Superior temporal gyrus (tissue), 1 donor: Measurements from ENCODE around the gene METTL26.

Experiments used
- DNase-seq: peaks from one replicate; pipeline ENCODE4 v3.0.0-alpha.2; 2016; ENCODE audit errors: extremely low spot score

METTL26 gene

DNA sequence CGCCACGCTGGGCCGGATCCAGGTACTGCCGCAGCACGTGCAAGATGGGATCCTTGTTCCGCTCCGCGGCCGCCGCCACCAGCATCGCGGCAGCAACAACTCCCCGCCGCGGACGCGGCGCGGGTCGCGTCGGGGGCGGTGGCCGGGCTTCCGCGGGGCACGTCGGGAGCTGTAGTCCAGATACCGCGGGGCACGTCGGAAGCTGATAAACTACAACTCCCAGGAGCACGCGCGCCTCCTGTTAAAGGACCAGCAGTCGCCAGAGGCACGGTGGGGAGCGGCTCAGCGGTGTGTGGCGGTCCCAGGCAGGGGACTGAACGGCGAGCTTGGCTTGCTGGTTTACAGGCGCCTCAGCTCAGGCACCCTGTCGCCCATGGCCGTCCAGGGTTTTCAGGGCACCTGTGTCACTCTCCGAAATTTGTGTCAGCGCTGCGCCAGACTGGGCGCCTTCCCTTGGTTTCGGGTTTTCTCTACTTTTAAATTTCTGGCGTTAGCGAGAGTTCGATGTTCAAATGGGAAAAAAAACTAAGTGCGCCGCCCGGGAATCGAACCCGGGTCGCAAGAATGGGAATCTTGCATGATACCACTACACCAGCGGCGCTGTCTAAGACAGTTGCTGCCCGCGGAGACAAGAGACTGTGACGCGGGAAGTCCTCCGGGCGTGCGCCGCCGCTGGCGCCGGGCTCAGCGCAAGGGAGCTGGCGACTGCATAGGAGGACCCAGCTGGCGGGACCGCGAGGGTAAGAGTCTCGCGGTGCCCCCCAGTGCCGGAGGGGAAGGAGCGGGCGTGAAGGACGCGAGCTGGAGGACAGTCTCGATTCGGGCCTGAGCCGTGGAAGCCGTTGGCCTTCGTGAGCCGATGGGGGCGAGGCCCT is at the start of gene METTL26:
METTL26 (minus strand) TSS at position 100 of the 875 bp plus-strand sequence; CDS start at position 85, 15 bp downstream.
- DNase-seq: peak; percentile 97

GRCh38 chr16:684961-685696 is 49.0 kb upstream of the METTL26 start:
- DNase-seq: no peak

- DNase-seq: peak; percentile 97
Observed at GRCh38 chr16:684071-684794, 48.1 kb upstream of the METTL26 start, which contains the start of gene JMJD8. JMJD8 (minus strand) TSS chr16:684334; CDS start chr16:684319, 15 bp downstream.

DNA sequence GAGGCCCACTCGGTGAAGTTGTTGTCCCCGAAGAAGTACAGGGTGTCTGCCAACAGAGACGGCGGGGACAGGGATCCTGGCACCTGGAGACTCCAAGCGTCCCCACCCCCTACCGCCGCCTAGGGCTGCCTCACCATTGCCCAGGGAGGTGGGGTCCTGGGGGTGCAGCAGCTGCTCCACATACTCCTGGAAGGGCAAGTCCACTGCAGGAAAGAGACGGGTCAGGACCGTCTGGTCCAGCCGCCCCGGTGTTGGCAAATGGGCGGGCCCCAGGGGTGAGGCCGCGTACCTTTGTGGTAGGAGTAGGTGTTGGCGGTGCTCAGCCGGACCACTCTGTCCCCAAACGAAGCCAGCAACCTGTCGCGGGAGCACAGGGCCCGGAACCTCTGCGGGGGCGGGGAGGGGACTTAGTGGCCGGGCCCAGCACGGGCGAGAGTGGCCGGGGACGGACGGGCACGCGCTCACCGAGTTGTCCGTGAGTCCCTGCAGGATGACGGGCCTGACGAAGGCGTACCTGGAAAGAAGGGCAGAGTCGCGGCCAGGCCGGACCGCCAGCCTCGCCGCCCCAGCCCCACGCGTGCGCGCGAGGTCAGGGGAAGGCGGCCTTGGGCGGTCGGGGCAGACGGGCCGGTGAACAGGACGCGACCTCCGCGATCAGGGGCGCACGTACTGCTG is 47.4 kb upstream of the METTL26 start:
- DNase-seq: no peak

DNA sequence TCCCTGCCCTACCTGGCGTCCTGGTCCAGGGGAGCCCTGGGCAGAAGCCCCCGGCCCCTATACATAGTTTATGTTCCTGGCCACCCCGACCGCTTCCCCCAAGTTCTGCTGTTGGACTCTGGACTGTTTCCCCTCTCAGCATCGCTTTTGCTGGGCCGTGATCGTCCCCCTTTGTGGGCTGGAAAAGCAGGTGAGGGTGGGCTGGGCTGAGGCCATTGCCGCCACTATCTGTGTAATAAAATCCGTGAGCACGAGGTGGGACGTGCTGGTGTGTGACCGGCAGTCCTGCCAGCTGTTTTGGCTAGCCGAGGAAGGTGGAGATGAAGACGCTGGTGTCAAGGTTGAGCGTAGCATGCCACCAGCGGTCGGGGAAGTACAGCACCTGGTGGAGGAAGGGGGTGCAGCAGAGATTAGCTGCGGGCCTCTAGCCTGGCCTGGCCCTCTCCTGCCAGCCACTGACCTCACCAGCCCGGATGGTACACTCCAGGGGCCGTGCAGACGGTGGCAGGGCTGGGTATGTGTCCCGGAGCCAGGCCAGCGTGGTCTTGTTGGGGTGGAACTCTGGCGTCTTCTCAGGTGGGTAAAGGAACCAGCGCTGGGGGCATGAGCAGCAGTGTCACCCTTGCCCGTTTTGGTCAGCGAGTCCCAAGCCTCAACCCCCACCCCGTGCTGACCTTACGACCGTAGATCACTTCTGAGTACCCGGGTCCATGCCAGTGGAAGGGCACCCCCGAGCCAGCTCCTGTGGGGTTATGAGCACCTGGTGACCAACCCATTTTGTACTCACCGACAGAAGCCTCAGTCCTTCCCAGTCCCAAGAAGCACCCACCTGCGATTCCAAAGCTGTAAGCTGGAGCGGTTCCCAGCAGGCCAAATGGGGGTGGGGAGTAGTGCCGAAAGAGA is 46.6 kb upstream of the METTL26 start:
- DNase-seq: no peak

- no peak for DNase-seq
Observed at GRCh38 chr16:681746-682427, 45.8 kb upstream of the METTL26 start.

DNA sequence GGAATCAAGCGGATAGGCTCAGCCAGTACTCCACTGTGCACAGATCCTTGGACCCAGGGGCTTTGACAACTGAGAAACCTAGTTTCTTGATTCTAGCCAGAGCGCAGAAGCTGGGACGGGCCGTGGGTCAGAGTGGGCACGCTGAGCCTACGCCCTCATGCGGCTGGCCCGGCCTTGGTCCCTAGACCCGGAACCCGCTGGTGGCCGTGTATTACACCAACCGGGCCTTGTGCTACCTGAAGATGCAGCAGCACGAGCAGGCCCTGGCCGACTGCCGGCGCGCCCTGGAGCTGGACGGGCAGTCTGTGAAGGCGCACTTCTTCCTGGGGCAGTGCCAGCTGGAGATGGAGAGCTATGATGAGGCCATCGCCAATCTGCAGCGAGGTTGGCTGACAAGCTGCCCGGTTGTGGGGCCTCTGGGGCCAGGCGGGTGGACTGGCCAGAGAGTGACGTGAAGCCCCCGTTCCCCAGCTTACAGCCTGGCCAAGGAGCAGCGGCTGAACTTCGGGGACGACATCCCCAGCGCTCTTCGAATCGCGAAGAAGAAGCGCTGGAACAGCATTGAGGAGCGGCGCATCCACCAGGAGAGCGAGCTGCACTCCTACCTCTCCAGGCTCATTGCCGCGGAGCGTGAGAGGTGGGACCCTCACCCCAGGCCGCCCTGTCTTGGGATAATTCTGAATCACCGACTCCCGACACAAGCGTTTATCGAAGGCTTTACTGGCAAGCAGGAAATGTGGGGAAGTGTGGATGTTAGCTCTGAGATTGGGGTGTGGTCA is 45.1 kb upstream of the METTL26 start:
- DNase-seq: no peak

GRCh38 chr16:680625-680945 is 44.5 kb upstream of the METTL26 start:
- no peak for DNase-seq

DNA sequence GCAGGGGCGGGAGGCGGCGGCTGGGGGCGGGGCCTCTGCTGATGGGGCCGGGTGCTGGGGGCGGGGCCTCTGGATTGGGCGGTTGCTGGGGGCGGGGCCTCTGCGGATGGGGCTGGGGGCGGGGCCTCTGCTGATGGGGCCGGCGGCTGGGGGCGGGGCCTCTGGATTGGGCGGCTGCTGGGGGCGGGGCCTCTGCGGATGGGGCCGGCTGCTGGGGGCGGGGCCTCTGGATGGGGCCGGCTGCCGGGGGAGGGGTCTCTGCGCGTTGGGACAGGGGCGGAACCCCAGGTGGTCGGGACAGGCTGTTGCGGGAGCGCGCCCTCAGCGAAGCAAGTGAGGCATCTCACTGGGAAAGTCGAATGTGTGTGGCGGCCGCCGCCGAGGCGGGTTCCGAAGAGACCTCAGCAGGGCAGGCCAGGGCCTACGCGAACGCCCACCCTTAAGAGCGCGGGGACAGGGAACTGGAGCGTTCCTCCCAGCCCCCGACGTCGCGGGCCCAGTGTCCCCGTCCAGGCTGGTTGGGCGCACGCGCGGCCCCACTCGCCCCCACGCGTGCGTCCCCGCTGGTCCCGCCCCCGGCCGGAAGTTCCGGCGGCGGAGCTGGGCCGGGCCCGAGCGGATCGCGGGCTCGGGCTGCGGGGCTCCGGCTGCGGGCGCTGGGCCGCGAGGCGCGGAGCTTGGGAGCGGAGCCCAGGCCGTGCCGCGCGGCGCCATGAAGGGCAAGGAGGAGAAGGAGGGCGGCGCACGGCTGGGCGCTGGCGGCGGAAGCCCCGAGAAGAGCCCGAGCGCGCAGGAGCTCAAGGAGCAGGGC is 43.9 kb upstream of the METTL26 start, which contains the start of gene STUB1:
STUB1 (plus strand) TSS at position 597 of the 811 bp plus-strand sequence; CDS start at position 713, 116 bp downstream.
- DNase-seq: peak; percentile 74

DNA sequence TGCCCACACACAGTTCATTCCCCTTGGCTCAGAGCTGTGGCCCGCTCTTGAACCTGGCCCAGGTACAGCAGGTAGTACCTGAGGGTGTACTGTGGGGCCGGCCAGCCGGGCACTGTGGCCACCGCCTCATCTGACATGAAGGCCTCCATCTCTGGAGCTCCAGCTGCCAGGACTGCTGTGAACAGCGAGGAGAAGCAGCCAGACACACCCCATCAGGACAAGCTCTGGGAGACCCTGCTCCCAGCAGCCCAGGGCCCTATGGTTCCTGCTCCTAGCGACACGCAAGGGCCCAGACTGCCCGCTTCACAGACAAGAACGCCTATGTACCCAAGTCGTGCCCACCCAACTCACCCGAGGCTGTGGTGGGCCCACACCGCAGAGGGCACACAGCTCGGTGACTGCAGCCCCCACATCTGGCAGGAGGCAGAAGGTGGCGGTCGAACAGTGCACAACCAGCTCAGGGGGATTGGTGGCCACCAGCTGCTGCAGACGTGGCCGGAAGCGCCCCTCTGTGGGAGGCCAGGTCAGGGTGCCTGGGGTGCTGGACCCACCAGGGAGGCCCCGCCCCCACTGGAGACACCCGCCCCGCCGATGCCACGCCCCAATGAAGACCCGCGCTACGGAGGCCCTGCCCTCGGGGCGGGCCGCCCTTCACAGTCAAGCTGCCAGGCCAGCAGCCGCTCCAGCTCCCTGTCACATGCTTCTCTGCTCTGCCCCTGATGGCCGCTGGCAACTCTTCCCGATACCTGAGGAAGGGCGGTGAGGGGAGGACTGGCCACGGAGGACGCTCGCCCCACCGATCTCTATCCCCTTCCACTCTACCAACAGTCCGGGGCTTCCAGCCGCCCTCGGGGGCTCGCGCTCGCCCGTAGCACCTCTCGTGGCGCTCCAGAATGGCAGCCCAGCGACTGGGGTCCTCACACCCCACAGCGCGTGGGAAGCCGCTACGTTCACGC is 43.0 kb upstream of the METTL26 start:
- no peak for DNase-seq

GRCh38 chr16:678209-678857 is 42.2 kb upstream of the METTL26 start:
- DNase-seq: no peak

- DNase-seq: no peak
Observed at GRCh38 chr16:677316-678190, 41.4 kb upstream of the METTL26 start.

DNA sequence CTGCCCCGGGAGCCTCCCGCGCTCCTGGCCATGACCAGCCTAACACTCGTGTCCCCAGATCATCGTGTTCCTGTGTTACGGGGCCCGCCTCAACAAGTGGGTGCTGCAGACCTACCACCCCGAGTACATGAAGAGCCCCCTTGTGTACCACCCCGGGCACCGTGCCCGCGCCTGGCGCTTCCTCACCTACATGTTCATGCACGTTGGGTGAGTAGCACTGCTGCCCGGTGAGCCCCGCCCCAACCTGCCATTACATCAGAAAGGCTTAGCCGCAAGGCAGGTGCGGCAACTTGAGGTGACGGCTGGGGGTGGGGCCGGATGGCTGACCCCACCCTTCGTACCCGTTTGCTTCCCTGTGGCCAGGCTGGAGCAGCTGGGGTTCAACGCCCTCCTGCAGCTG is 40.8 kb upstream of the METTL26 start:
- DNase-seq: no peak

- DNase-seq: no peak
Observed at GRCh38 chr16:676565-676902, 40.4 kb upstream of the METTL26 start.

DNA sequence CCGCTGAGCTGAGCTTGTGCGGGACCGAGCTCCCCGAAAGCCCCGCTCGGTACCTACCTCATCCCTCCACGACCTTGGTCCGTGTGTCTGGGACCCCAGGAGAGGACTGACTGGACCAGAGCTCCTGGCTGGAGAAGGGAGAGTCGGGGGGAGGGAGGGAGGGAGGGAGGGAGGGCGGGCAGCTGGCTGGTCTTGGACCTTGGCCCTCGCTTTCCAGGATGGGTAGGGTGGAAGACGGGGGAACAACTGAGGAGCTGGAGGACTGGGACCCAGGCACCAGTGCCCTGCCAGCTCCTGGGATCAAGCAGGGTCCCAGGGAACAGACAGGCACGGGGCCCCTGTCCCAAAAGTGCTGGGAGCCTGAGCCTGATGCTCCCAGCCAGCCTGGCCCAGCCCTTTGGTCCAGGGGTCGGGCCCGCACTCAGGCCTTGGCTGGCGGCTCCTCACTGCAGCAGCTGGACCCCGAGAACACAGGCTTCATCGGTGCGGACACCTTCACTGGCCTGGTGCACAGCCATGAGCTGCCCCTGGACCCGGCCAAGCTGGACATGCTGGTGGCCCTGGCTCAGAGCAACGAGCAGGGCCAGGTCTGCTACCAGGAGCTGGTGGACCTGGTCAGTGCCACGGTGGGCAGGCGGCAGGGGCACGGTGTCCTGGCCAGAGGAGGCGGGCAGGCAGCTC is 39.9 kb upstream of the METTL26 start:
- no peak for DNase-seq
